ENCODE results near the gene AADAC.
"Not testable (repeated sequence)": the region's sequence is repeated elsewhere in the genome, so short reads cannot be mapped to it uniquely, and the experiment has no call there.

The AADAC gene

DNA sequence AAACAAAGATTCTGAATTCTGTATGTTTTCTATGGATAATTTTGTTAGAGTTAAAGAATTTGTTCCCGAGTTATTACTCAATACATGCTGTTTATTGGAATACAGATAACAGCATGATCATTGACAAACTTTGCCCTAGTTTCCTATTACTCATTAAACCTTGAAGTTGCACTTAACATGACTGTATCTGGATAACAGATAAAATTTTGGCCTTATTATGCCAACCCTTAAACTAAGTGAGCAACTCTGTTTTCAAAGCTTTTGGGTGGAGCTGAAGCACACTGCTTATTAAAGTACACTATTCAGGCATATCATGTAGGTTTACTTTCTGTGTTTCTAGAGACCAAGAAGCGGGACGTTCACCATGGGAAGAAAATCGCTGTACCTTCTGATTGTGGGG lies at the start of gene AADAC:
Gene AADAC, plus strand, starts transcription at position 318 of the 400 bp plus-strand sequence. Its CDS starts 47 bp downstream, at position 365.
- DNase-seq: no peak

DNA sequence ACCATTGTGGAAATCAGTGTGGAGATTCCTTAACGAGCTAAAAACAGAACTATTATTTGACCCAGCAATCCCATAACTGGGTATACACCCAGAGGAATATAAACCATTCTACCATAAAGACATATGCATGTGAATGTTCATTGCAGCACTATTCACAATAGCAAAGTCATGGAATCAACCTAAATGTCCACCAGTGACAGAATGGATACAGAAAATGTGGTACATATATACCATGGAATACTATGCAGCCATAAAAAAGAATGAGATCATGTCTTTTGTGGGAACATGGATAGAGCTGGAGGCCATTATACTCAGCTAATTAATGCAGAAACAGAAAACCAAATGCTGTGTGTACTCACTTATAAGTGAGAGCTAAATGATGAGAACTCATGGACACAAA lies 49.2 kb upstream of the AADAC start:
- DNase-seq: not testable (repeated sequence)

DNA sequence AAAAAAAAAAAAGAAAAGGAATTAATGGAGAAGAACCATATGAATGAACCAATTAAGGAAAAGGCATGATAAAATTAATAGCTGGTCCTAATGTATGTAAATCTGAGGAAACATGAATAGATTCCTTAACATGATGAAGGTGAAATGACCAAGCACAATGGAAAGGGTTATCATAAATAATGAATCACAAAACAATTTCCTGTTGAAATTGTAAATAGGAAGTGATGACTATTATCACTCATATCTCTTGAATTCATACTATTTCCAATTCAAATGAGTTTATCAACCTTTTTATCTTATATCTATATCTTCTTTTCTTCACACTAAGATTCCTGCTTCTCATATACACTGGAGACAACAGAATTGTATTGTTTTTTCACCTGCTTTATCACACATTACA lies 48.2 kb upstream of the AADAC start:
- DNase-seq: no peak

DNA sequence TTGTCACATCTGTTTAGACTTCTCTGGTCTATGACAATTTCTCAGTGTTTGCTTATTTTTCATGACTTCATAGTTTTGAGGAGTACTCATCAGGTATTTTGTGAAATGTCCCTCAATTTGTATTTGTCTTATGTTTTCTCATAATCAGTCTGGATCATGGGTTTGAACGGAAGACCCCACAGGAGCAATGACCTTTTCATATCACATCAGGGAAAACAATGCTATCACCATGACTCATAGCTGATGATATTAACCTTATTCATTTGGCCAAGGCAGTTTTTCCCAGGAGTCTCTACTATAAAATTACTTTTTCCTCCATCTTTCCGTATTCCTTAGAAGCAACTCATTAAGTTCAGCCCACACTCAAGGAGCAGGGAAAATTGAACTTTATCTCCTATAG lies 47.5 kb upstream of the AADAC start:
- DNase-seq: no peak

- no peak for DNase-seq
Observed at GRCh38 chr3:151768393-151768930, 45.5 kb upstream of the AADAC start.

DNA sequence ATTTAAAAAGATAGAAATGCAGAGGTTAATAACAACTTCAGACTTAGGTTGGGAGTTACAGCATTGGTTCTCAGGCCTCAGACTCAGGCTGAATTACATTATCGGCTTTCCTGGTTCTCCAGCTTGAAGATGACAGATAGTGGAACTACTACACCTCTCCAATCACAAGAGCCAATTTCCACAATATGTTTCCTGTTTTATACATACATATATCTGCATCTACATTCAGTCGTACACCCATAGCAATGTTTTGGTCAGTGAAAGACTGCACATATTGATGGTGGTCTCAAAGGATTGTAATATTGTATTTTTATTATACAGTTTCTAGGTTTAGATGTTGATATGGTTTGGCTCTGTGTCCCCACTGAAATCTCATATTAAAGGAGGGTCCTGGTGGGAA lies 44.7 kb upstream of the AADAC start:
- DNase-seq: no peak

GRCh38 chr3:151770956-151771355 lies 43.0 kb upstream of the AADAC start:
- no peak for DNase-seq

- DNase-seq: no peak
Observed at GRCh38 chr3:151772825-151773480, 41.0 kb upstream of the AADAC start.

- DNase-seq: no peak
Observed at GRCh38 chr3:151774235-151774634, 39.7 kb upstream of the AADAC start.

- no peak for DNase-seq
Observed at GRCh38 chr3:151774910-151775309, 39.0 kb upstream of the AADAC start.

GRCh38 chr3:151775314-151776258 lies 38.3 kb upstream of the AADAC start:
- no peak for DNase-seq

GRCh38 chr3:151776259-151776740 lies 37.6 kb upstream of the AADAC start:
- DNase-seq: no peak

DNA sequence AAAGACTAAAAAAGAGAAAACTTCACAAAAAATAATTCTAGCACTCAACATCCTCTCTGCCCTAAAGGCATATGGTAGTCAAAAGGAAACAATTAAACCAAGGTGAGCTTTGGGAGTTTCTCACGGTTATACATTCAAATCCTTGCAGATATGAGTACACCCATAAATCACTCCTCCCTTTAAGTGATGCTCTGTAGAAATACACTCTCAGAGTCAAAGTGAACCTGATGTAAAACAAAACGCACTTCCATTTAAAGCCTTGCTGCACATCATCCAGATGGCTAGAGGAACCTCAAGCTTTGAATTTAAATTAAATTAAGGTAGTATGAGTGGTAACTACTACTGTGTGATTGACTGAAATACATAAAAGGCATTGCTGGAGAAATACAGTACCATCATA lies 36.0 kb upstream of the AADAC start:
- DNase-seq: no peak

- no peak for DNase-seq
Observed at GRCh38 chr3:151787626-151788025, 26.3 kb upstream of the AADAC start.

DNA sequence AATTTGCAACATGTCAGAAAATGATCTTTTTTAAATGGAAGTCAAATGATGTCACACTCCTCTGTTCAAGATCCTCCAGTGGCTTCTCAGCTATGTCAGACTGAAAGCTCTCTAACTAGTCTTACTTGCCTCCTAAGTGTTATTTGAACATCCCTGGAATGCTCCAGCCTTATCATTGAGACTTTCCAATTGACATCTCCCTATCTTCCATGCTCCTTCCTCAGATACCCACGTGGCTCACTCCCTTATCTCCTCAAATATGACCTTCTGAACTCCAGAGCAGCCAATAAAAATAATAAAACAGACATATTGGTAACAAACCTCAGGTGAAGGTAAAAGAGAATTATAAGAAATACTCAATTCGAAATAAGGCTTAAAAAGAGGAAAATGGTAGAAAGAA lies 25.5 kb upstream of the AADAC start:
- no peak for DNase-seq

DNA sequence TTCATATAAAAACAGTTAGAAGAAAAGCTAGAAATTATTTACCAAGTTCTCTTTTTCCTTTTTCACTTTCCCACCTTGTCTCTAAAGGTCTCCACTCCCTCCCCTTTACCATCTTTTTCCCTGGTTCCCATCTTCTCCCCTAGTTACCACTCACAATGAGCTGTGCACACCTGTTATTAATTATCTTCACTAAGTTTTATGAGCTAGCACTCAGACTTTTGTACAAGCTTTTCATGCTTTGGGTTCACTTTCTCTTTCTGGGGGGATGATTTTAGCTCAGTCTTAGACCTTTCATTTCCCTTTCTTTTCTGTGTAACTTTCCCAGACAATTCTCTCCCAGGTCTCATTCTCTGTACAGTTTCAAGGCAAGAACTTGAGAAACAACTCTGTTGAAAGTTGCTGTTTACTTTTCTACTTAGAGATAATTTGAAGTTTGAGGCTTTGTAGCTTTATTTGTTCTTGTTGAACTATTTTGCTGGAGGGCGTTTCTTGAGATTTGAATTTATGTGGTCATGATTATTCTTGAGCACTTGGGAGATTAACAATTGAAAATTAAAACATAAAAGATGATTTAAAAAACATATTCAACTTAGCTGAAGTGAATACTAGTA lies 24.0 kb upstream of the AADAC start:
- no peak for DNase-seq

- not testable (repeated sequence) for DNase-seq
Observed at GRCh38 chr3:151790763-151791162, 23.2 kb upstream of the AADAC start.

DNA sequence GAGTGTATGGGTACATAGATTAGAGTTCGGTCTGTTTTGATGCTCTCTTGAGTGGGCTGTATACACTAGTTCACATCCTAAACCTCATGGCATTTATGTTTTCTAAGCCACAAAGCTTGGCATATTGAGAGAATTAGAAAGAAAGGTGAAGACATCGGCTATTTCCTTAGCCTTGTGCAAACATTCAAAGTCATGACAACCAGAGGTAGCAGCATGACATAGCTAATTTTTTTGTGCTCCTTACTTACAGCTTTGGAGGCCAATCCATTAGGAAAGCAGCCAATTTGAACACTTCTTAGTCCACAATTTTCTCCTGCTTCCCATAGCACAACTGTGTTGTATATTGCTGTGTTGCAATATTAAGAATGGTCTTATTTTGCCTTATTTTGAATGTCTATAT lies 21.5 kb upstream of the AADAC start:
- no peak for DNase-seq

GRCh38 chr3:151793636-151794035 lies 20.3 kb upstream of the AADAC start:
- no peak for DNase-seq

DNA sequence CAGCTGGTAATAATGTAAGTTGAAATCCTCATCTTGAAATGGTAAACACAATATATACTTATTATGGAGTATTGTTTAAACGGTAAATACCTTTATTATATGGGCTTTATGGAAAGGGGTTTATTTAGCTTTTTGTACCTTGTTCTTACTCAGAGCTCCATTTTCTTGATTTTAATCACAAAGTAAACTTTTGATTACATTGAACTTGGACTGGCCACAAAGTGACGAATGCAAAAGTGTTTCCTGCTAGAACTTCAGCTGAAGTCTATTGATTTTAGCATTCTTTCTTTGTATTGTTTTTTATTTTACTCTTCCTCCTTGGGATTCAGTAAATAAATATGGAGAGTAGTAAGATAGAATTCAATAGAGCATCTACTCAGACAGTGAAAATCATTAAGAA lies 19.8 kb upstream of the AADAC start:
- no peak for DNase-seq

DNA sequence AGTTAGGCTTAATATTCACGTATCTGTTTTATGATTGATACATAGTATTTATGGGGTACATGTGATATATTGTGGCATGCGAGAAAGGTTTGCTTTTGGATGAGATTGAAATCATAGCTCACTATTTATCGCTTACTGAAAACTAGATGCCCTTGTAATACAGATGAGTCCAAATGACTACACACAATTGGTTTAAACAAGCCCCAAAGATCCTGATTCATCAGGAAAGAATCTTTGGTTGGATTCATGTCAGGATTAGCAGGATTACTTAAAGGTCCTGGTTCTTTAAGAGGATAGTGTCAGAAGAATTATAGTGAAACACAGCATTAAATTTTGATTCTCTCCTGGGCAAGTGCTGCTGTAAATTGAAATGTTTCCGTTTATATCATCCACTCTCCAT lies 18.6 kb upstream of the AADAC start:
- DNase-seq: no peak

- no peak for DNase-seq
Observed at GRCh38 chr3:151796105-151796680, 17.7 kb upstream of the AADAC start.

GRCh38 chr3:151798466-151798865 lies 15.4 kb upstream of the AADAC start:
- no peak for DNase-seq

All from stimulated activated CD4-positive, alpha-beta T cell treated with anti-CD3 and anti-CD28 coated beads, Interleukin-1b, Interleukin-23, amount 100 ng/mL, for 48 hours (primary cell).